Neural cell (in vitro differentiated cells): ENCODE results near the gene COL25A1. TPM values are rescaled to one million over a fixed set of nuclear protein-coding genes. Genes with fewer than 3 reads are reported as not detected.

ENCODE experiments used
- H2AFZ ChIP-seq: fragments of 200-600, 300-800 bp; sonication (generic), shearing (Covaris generic); 2 replicates; pipeline ENCODE4 v1.6.0; 2014; ENCODE audit warnings: low read depth, mild to moderate bottlenecking, antibody characterized with exemption, low read length, moderate library complexity
- H3F3A ChIP-seq: fragments of 200-600 bp; shearing (Covaris generic); 2 replicates; pipeline ENCODE4 v1.6.1; 2016; ENCODE audit warnings: mild to moderate bottlenecking, moderate library complexity, mixed read lengths, antibody characterized with exemption, low read length; ENCODE audit not compliant: insufficient read depth, poor library complexity, severe bottlenecking
- H3K27ac ChIP-seq: fragments of 200-600, 300-800 bp; sonication (generic), shearing (Covaris generic); 2 replicates; pipeline ENCODE4 v1.5.1; 2014; ENCODE audit warnings: mild to moderate bottlenecking, low read length, moderate library complexity
- H3K27me3 ChIP-seq: fragments of 300-800, 200-600 bp; sonication (generic), shearing (Covaris generic); 2 replicates; pipeline ENCODE4 v1.6.0; 2014; ENCODE audit warnings: mild to moderate bottlenecking, low read depth, low read length, moderate library complexity; ENCODE audit not compliant: insufficient read depth
- H3K36me3 ChIP-seq: fragments of 300-800, 200-600 bp; sonication (generic), shearing (Covaris generic); 2 replicates; pipeline ENCODE4 v1.5.1; 2014; ENCODE audit warnings: mild to moderate bottlenecking, antibody characterized with exemption, low read length, moderate library complexity; ENCODE audit not compliant: insufficient read depth
- H3K4me2 ChIP-seq: fragments of 300-800, 200-600 bp; sonication (generic), shearing (Covaris generic); 2 replicates; pipeline ENCODE4 v1.6.0; 2014; ENCODE audit warnings: mild to moderate bottlenecking, low read length
- H3K4me3 ChIP-seq: fragments of 300-800, 200-600 bp; sonication (generic), shearing (Covaris generic); 2 replicates; pipeline ENCODE4 v1.5.1; 2014; ENCODE audit warnings: mild to moderate bottlenecking, low read length, moderate library complexity
- H3K79me2 ChIP-seq: fragments of 200-600 bp; shearing (Covaris generic); replicated peaks from 2 replicates; pipeline ENCODE4 v1.6.0; 2014; ENCODE audit warnings: mild to moderate bottlenecking, low read length, moderate library complexity; ENCODE audit not compliant: insufficient read depth
- H3K9ac ChIP-seq: fragments of 300-800, 200-600 bp; sonication (generic), shearing (Covaris generic); 2 replicates; pipeline ENCODE4 v1.6.1; 2016; ENCODE audit warnings: mild to moderate bottlenecking, low read length, mixed read lengths
- H3K9me2 ChIP-seq: fragments of 200-600 bp; shearing (Covaris generic); 2 replicates; pipeline ENCODE4 v1.6.1; 2016; ENCODE audit warnings: mild to moderate bottlenecking, low read length, mixed read lengths; ENCODE audit not compliant: insufficient read depth
- H3K9me3 ChIP-seq: fragments of 200-600, 300-800 bp; sonication (generic), shearing (Covaris generic); 2 replicates; pipeline ENCODE4 v1.6.1; 2016; ENCODE audit warnings: mild to moderate bottlenecking, mixed run types, low read length, moderate library complexity, mixed read lengths
- H4K20me1 ChIP-seq: fragments of 200-600 bp; shearing (Covaris generic); 2 replicates; pipeline ENCODE4 v1.6.1; 2016; ENCODE audit warnings: mild to moderate bottlenecking, mixed run types; ENCODE audit not compliant: insufficient read depth
- EP300 ChIP-seq: fragments of 450-650 bp; conservative IDR thresholded peaks from 2 replicates; pipeline ENCODE4 v1.6.1; 2014; ENCODE audit warnings: antibody characterized with exemption, mild to moderate bottlenecking, moderate library complexity; ENCODE audit not compliant: poor library complexity, severe bottlenecking
- EZH2 ChIP-seq: fragments of 200-600, 300-800 bp; shearing (Covaris generic), sonication (generic); IDR thresholded peaks from 2 replicates; pipeline ENCODE4 v1.6.1; 2014; ENCODE audit warnings: antibody characterized with exemption, low read length, borderline replicate concordance, mild to moderate bottlenecking; ENCODE audit not compliant: insufficient read depth, poor library complexity, severe bottlenecking
- MXI1 ChIP-seq: fragments of 450-650 bp; conservative IDR thresholded peaks from 2 replicates; pipeline ENCODE4 v1.6.1; 2014; ENCODE audit warnings: antibody characterized with exemption, mild to moderate bottlenecking; ENCODE audit not compliant: poor library complexity, severe bottlenecking
- POLR2AphosphoS5 ChIP-seq: IDR thresholded peaks from 2 replicates; pipeline ENCODE4 v1.6.1; 2012
- RAD21 ChIP-seq: fragments of 450-650 bp; conservative IDR thresholded peaks from 2 replicates; pipeline ENCODE4 v1.6.1; 2014; ENCODE audit warnings: antibody characterized with exemption, mild to moderate bottlenecking, moderate library complexity
- SMC3 ChIP-seq: fragments of 450-650 bp; conservative IDR thresholded peaks from 2 replicates; pipeline ENCODE4 v1.6.1; 2014; ENCODE audit warnings: antibody characterized with exemption, mild to moderate bottlenecking, moderate library complexity; ENCODE audit not compliant: poor library complexity
- TAF1 ChIP-seq: IDR thresholded peaks from 2 replicates; pipeline ENCODE4 v1.6.1; 2012; ENCODE audit warnings: low read depth
- polyA plus RNA-seq: library from polyadenylated mRNA; depleted of rRNA; stranded (reverse); fragments of >200 nt; gene quantifications from 2 replicates; pipeline ENCODE4 v1.2.3, GENCODE V29; 2014
- TF ChIP-seq, protein P1 (sequence below): fragments of 450-650 bp; IDR thresholded peaks from 2 replicates; pipeline ENCODE4 v1.5.1; 2014; ENCODE audit warnings: antibody characterized with exemption, mild to moderate bottlenecking, moderate library complexity; ENCODE audit not compliant: poor library complexity, severe bottlenecking
- TF ChIP-seq, protein P2 (sequence below): IDR thresholded peaks from 2 replicates; pipeline ENCODE4 v1.6.1; 2012; ENCODE audit warnings: borderline replicate concordance

The COL25A1 gene
- polyA plus RNA-seq, 1 donor from 2014 or later: 32.3 TPM

DNA sequence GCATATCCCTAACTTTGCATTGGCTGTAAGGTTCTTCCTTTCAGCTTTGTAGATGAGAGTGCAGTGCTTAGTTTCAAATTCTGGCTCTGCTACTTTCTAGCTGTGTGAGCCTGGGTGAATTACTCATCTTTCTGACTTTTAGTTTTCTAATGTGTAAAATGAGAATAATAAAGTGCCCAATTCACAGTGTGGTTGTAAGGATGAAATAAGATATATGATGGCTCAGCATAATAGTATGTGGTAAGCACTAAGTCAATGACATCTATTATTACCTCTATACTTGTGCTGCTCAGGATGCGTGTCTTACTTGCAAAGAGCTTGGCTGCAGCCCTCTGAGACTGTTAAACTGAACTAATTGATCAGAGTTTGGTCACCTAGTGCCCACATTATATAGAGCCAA lies 509.0 kb downstream of the COL25A1 start:
- no peak overlapping the region for H3K4me3 ChIP-seq
- no peaks in the 10 kb centered on the region for H3K27me3 ChIP-seq
- no peak overlapping the region for H3K4me2 ChIP-seq
- no peaks in the 10 kb centered on the region for H4K20me1 ChIP-seq
- no peaks in the 10 kb centered on the region for H3K36me3 ChIP-seq
- no peak overlapping the region for H2AFZ ChIP-seq
- no peaks in the 10 kb centered on the region for H3K9me2 ChIP-seq
- H3K9me3 ChIP-seq: no peaks in the 10 kb centered on the region
- no peak overlapping the region for H3K27ac ChIP-seq
- TF ChIP-seq RAD21 (no peak), EP300 (no peak), MXI1 (no peak), TAF1 (no peak), POLR2AphosphoS5 (no peak), SMC3 (no peak), EZH2 (no peak)
- TF ChIP-seq, protein P1, sequence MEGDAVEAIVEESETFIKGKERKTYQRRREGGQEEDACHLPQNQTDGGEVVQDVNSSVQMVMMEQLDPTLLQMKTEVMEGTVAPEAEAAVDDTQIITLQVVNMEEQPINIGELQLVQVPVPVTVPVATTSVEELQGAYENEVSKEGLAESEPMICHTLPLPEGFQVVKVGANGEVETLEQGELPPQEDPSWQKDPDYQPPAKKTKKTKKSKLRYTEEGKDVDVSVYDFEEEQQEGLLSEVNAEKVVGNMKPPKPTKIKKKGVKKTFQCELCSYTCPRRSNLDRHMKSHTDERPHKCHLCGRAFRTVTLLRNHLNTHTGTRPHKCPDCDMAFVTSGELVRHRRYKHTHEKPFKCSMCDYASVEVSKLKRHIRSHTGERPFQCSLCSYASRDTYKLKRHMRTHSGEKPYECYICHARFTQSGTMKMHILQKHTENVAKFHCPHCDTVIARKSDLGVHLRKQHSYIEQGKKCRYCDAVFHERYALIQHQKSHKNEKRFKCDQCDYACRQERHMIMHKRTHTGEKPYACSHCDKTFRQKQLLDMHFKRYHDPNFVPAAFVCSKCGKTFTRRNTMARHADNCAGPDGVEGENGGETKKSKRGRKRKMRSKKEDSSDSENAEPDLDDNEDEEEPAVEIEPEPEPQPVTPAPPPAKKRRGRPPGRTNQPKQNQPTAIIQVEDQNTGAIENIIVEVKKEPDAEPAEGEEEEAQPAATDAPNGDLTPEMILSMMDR: no peak
- TF ChIP-seq, protein P2, sequence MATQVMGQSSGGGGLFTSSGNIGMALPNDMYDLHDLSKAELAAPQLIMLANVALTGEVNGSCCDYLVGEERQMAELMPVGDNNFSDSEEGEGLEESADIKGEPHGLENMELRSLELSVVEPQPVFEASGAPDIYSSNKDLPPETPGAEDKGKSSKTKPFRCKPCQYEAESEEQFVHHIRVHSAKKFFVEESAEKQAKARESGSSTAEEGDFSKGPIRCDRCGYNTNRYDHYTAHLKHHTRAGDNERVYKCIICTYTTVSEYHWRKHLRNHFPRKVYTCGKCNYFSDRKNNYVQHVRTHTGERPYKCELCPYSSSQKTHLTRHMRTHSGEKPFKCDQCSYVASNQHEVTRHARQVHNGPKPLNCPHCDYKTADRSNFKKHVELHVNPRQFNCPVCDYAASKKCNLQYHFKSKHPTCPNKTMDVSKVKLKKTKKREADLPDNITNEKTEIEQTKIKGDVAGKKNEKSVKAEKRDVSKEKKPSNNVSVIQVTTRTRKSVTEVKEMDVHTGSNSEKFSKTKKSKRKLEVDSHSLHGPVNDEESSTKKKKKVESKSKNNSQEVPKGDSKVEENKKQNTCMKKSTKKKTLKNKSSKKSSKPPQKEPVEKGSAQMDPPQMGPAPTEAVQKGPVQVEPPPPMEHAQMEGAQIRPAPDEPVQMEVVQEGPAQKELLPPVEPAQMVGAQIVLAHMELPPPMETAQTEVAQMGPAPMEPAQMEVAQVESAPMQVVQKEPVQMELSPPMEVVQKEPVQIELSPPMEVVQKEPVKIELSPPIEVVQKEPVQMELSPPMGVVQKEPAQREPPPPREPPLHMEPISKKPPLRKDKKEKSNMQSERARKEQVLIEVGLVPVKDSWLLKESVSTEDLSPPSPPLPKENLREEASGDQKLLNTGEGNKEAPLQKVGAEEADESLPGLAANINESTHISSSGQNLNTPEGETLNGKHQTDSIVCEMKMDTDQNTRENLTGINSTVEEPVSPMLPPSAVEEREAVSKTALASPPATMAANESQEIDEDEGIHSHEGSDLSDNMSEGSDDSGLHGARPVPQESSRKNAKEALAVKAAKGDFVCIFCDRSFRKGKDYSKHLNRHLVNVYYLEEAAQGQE: no peak
- no peaks in the 10 kb centered on the region for H3F3A ChIP-seq
- no peaks in the 10 kb centered on the region for H3K79me2 ChIP-seq
- H3K9ac ChIP-seq: no peak overlapping the region

DNA sequence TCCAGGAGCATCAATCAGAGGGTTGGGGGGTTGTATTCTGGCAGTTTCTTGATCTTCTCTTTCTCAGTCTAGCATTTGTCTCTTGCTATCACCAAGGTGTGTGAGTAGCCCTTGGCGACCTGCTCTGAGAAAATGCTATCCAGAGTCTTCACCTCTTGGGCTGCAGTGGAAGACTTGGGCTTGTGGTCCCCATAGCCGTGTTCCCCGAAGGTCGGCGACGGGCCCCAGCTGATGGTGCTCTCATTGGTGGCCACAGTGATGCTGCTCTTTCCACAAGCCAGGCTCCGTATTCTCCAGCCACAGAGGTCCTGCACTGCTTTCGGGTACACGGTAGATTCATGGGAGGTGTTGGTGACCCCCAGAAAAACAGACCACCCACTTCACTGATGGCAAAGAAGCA lies 513.7 kb downstream of the COL25A1 start:
- H3K27me3 ChIP-seq: no peaks in the 10 kb centered on the region
- H2AFZ ChIP-seq: no peak overlapping the region
- H3F3A ChIP-seq: no peaks in the 10 kb centered on the region
- no peak overlapping the region for H3K4me3 ChIP-seq
- H3K27ac ChIP-seq: no peak overlapping the region
- H3K9me3 ChIP-seq: no peaks in the 10 kb centered on the region
- no peak overlapping the region for H3K9ac ChIP-seq
- no peak overlapping the region for H3K4me2 ChIP-seq
- TF ChIP-seq RAD21 (no peak), POLR2AphosphoS5 (no peak), EP300 (no peak), EZH2 (no peak), SMC3 (no peak), MXI1 (no peak), TAF1 (no peak)
- TF ChIP-seq, protein P1: no peak
- TF ChIP-seq, protein P2: no peak
- no peaks in the 10 kb centered on the region for H3K79me2 ChIP-seq
- H3K36me3 ChIP-seq: no peaks in the 10 kb centered on the region
- no peaks in the 10 kb centered on the region for H4K20me1 ChIP-seq
- H3K9me2 ChIP-seq: no peaks in the 10 kb centered on the region
